Loucy (cell line): Measurements from ENCODE around the gene PDK1.

Experiments
- H2AFZ ChIP-seq: fragments of 200-600 bp; sonication (generic); 2 replicates; pipeline ENCODE4 v1.6.0; 2016; ENCODE audit warnings: antibody characterized with exemption, mild to moderate bottlenecking, low read length, moderate library complexity
- H3F3A ChIP-seq: fragments of 200-600 bp; 2 replicates; pipeline ENCODE4 v1.6.0; 2016; ENCODE audit warnings: antibody characterized with exemption, low read depth, mild to moderate bottlenecking
- H3K27me3 ChIP-seq: fragments of 200-600 bp; sonication (generic); 2 replicates; pipeline ENCODE4 v1.6.1; 2014; ENCODE audit warnings: low read length, mild to moderate bottlenecking; ENCODE audit not compliant: insufficient read depth, poor library complexity, severe bottlenecking
- H3K36me3 ChIP-seq: fragments of 200-600 bp; sonication (generic); 2 replicates; pipeline ENCODE4 v1.6.1; 2016; ENCODE audit warnings: low read length; ENCODE audit not compliant: insufficient read depth
- H3K4me1 ChIP-seq: fragments of 200-600 bp; sonication (generic); 2 replicates; pipeline ENCODE4 v1.5.1; 2014; ENCODE audit warnings: low read length, mild to moderate bottlenecking; ENCODE audit not compliant: insufficient read depth, poor library complexity, severe bottlenecking
- H3K4me2 ChIP-seq: fragments of 200-600 bp; sonication (generic); 2 replicates; pipeline ENCODE4 v1.6.0; 2014; ENCODE audit warnings: antibody characterized with exemption, low read length, low read depth, mild to moderate bottlenecking; ENCODE audit not compliant: poor library complexity, severe bottlenecking
- H3K4me3 ChIP-seq: fragments of 200-600 bp; sonication (generic); 2 replicates; pipeline ENCODE4 v1.5.1; 2014; ENCODE audit warnings: low read length, mild to moderate bottlenecking, mixed read lengths; ENCODE audit not compliant: poor library complexity, severe bottlenecking
- H3K79me2 ChIP-seq: fragments of 200-600 bp; sonication (generic); 2 replicates; pipeline ENCODE4 v1.6.1; 2014; ENCODE audit warnings: low read length; ENCODE audit not compliant: insufficient read depth
- H3K9ac ChIP-seq: fragments of 200-600 bp; sonication (generic); 2 replicates; pipeline ENCODE4 v1.6.0; 2014; ENCODE audit warnings: mild to moderate bottlenecking, low read depth, low read length, moderate library complexity; ENCODE audit not compliant: poor library complexity, severe bottlenecking
- H3K9me2 ChIP-seq: fragments of 200-600 bp; sonication (generic); replicated peaks from 2 replicates; pipeline ENCODE4 v1.6.1; 2016; ENCODE audit warnings: low read depth, low read length, mixed read lengths
- H3K9me3 ChIP-seq: fragments of 200-600 bp; sonication (generic); 2 replicates; pipeline ENCODE4 v1.6.1; 2014; ENCODE audit warnings: mild to moderate bottlenecking, antibody characterized with exemption, low read length, low read depth; ENCODE audit not compliant: insufficient read depth
- H4K20me1 ChIP-seq: fragments of 200-600 bp; sonication (generic); 2 replicates; pipeline ENCODE4 v1.6.0; 2014; ENCODE audit warnings: antibody characterized with exemption, low read length, mild to moderate bottlenecking; ENCODE audit not compliant: insufficient read depth, poor library complexity, severe bottlenecking
- CTCF ChIP-seq: fragments of 200-600 bp; sonication (generic); conservative IDR thresholded peaks from 2 replicates; pipeline ENCODE4 v1.5.1; 2014; ENCODE audit warnings: mild to moderate bottlenecking, antibody characterized with exemption, low read length
- EZH2phosphoT487 ChIP-seq: fragments of 200-600 bp; IDR thresholded peaks from 2 replicates; pipeline ENCODE4 v1.6.1; 2018; ENCODE audit warnings: antibody characterized with exemption, mild to moderate bottlenecking, moderate library complexity, borderline replicate concordance

PDK1 gene

GRCh38 chr2:172564376-172564775, 8.5 kb downstream of the PDK1 start:
- Histone ChIP-seq H2AFZ (no peak overlapping the region), H3K4me3 (no peak overlapping the region), H3K4me1 (no peaks in the 10 kb centered on the region), H3F3A (no peaks in the 10 kb centered on the region), H3K9me2 (no peaks in the 10 kb centered on the region), H3K79me2 (peaks cover 19% of the 10 kb centered on the region; the same call in 1 of the 2 replicates), H3K9ac (no peak overlapping the region), H3K36me3 (peaks cover 37% of the 10 kb centered on the region; the same call in 1 of the 2 replicates), H3K4me2 (no peak overlapping the region), H4K20me1 (peaks cover 11% of the 10 kb centered on the region), H3K9me3 (no peaks in the 10 kb centered on the region), H3K27me3 (no peaks in the 10 kb centered on the region)
- TF ChIP-seq CTCF (no peak), EZH2phosphoT487 (no peak)

GRCh38 chr2:172571245-172571644, 15.4 kb downstream of the PDK1 start:
- H3F3A ChIP-seq, result no peaks in the 10 kb centered on the region

GRCh38 chr2:172572981-172573380, 17.1 kb downstream of the PDK1 start:
- H4K20me1 ChIP-seq, result no peaks in the 10 kb centered on the region
- no peak overlapping the region for H3K4me3 ChIP-seq
- peaks cover 59% of the 10 kb centered on the region; the same call in 1 of the 2 replicates for H3K36me3 ChIP-seq
- H3K4me2 ChIP-seq, result no peak overlapping the region
- no peak overlapping the region for H3K9ac ChIP-seq
- no peaks in the 10 kb centered on the region for H3F3A ChIP-seq
- no peaks in the 10 kb centered on the region for H3K9me2 ChIP-seq
- no peaks in the 10 kb centered on the region for H3K27me3 ChIP-seq
- 0 out of 2 replicates have a peak, but pooled peaks cover 2% of the 10 kb centered on the region for H3K79me2 ChIP-seq
- peaks cover 11% of the 10 kb centered on the region for H3K9me3 ChIP-seq
- no peaks in the 10 kb centered on the region for H3K4me1 ChIP-seq
- no peak overlapping the region for H2AFZ ChIP-seq
- TF ChIP-seq CTCF (no peak), EZH2phosphoT487 (no peak)

More at GRCh38 chr2:172571245-172571644, 15.4 kb downstream of the PDK1 start:
- peaks cover 5% of the 10 kb centered on the region; the same call in 1 of the 2 replicates for H3K9me3 ChIP-seq
- no peak overlapping the region for H3K4me2 ChIP-seq
- TF ChIP-seq CTCF (no peak), EZH2phosphoT487 (no peak)
- H3K36me3 ChIP-seq, result peaks cover 61% of the 10 kb centered on the region; the same call in 1 of the 2 replicates
- no peaks in the 10 kb centered on the region for H3K9me2 ChIP-seq
- no peaks in the 10 kb centered on the region for H4K20me1 ChIP-seq
- H2AFZ ChIP-seq, result no peak overlapping the region
- 0 out of 2 replicates have a peak, but pooled peaks cover 2% of the 10 kb centered on the region for H3K79me2 ChIP-seq
- no peaks in the 10 kb centered on the region for H3K27me3 ChIP-seq
- H3K9ac ChIP-seq, result no peak overlapping the region
- H3K4me1 ChIP-seq, result no peaks in the 10 kb centered on the region
- no peak overlapping the region for H3K4me3 ChIP-seq
